ENCODE measurements around the gene UGT1A3.

Gene UGT1A3

DNA sequence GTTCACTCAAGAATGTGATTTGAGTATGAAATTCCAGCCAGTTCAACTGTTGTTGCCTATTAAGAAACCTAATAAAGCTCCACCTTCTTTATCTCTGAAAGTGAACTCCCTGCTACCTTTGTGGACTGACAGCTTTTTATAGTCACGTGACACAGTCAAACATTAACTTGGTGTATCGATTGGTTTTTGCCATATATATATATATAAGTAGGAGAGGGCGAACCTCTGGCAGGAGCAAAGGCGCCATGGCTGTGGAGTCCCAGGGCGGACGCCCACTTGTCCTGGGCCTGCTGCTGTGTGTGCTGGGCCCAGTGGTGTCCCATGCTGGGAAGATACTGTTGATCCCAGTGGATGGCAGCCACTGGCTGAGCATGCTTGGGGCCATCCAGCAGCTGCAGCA lies 31.2 kb downstream of the UGT1A3 start, which contains the start of gene UGT1A1:
TSS of gene UGT1A1 (plus strand) at position 228 of the 400 bp plus-strand sequence. CDS start at position 246, 18 bp downstream.
- DNase-seq, result no peak

DNA sequence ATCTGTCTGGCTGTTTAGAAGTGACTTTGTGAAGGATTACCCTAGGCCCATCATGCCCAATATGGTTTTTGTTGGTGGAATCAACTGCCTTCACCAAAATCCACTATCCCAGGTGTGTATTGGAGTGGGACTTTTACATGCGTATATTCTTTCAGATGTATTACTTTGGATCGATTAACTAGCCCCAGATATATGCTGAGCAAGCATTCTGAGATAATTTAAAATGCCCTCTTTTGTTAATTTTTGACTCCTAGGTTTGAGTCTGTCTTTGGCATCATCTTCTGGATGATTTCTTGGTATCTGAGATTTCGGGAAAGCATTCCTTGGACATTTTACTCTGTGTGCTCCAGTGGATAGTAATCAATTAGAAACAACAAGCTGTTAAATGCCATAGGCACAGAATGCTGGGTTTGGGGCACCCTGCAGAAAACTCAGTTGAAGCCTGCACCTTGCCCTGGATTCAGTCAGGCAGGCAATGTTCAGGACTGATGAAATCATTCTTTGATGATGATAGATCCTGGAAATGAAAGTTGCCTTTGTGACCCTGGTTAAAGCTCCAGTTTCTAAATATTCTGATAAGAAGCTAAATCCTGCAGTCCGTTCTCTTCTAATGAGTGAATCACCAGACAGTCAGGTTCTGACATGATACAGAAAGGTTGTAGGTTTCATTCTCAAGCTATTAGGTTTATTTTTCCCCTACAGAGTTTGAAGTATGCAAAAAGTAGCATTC lies 32.4 kb downstream of the UGT1A3 start:
- no peak for DNase-seq

DNA sequence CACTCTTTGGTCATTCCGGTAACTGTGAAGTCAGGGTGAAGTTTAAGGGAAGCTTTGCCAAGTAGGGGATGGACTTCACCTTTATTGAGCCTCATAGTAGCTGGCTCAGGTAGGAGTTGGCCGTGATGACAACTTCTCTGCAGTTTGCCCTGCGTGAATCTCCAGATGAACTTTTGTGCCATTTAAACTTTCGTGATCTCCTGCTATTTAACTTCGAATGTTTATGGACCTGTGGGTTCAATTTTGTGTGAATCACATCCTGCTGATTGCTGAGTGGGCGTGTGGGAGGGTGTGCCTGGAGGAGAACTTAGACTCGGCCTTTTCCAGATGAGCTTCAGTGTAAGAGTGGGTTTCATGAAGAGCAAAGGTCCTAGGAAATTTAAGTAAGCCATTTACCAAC lies 35.4 kb downstream of the UGT1A3 start:
- no peak for DNase-seq

DNA sequence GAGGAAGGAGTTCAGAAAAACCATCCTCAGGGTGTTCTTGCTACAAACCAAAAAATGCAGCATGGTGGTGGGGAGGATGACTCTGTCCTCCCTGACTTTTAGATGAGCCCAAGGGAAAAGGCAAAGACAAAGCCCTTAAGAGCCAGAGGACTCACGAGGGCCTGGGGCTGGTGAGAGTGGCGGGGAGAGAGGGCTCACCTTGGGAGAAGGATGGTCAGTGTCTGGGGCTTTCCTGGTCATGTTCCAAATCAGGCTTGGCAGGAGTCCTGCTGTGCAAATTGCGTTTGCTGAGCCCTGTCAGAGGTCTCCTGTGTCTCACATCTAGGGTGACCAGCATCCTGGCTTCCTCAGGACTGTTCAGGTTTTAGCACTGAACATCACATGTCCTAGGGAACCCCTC lies 35.9 kb downstream of the UGT1A3 start:
- no peak for DNase-seq

DNA sequence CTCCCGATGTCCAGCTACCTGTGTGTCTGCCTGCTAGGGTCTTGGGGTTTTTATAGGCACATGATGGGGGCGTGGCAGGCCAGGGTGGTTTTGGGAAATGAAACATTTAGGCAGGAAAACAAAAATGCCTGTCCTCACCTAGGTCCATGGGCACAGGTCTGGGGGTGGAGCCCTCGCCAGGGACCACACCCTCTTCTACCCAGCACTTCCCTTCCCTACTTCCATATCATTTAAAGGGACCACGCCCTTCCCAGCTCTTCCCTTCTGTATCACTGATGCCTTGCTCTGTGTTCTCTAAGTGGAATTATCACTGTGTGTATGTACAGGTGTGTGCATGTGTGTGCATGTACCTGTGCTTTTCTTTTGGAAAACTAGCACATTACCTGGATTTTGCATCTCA lies 37.6 kb downstream of the UGT1A3 start:
- DNase-seq, result no peak

DNA sequence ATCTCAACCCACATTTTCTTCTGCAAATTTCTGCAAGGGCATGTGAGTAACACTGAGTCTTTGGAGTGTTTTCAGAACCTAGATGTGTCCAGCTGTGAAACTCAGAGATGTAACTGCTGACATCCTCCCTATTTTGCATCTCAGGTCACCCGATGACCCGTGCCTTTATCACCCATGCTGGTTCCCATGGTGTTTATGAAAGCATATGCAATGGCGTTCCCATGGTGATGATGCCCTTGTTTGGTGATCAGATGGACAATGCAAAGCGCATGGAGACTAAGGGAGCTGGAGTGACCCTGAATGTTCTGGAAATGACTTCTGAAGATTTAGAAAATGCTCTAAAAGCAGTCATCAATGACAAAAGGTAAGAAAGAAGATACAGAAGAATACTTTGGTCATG lies 39.2 kb downstream of the UGT1A3 start:
- no peak for DNase-seq

DNA sequence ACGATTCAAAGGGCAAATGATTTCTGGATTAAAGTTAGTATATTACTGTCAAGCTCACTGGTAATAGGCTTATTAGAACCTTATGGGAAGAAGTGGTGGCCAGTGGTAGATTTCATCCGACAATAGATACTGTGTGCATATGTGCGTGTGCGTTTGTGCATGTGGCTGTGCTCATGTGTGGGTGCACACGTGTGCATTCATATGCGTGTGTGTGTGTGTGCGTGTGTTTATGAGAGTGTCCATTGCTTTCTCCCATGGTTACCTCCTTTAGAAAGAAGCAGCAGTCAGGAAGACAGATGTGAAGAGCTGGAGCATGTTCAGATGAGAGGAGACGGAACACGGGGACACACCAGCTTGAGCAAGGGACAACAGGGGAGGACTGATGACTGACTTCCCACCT lies 40.4 kb downstream of the UGT1A3 start:
- no peak for DNase-seq

DNA sequence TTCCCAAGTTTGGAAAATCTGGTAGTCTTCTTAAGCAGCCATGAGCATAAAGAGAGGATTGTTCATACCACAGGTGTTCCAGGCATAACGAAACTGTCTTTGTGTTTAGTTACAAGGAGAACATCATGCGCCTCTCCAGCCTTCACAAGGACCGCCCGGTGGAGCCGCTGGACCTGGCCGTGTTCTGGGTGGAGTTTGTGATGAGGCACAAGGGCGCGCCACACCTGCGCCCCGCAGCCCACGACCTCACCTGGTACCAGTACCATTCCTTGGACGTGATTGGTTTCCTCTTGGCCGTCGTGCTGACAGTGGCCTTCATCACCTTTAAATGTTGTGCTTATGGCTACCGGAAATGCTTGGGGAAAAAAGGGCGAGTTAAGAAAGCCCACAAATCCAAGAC lies 43.3 kb downstream of the UGT1A3 start:
- DNase-seq, result no peak

DNA sequence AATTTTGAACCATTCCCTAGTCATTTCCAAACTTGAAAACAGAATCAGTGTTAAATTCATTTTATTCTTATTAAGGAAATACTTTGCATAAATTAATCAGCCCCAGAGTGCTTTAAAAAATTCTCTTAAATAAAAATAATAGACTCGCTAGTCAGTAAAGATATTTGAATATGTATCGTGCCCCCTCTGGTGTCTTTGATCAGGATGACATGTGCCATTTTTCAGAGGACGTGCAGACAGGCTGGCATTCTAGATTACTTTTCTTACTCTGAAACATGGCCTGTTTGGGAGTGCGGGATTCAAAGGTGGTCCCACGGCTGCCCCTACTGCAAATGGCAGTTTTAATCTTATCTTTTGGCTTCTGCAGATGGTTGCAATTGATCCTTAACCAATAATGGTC lies 43.7 kb downstream of the UGT1A3 start:
- no peak for DNase-seq

DNA sequence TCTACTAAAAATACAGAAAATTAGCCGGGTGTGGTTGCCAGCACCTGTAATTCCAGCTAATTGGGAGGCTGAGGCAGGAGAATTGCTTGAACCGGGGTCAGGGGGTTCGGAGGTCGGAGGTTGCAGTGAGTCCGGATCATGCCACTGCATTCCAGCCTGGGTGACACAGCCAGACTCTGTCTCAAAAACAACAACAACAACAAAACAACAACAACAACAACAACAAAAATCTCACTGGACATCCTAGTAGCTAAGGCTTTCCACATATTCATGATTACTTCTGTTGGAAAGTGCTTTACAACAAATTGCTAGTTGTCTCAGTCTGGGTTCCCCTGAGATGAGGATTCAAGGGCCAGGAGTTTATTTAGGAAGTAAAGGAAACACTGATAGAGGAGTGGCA lies 45.0 kb downstream of the UGT1A3 start:
- DNase-seq, result no peak

DNA sequence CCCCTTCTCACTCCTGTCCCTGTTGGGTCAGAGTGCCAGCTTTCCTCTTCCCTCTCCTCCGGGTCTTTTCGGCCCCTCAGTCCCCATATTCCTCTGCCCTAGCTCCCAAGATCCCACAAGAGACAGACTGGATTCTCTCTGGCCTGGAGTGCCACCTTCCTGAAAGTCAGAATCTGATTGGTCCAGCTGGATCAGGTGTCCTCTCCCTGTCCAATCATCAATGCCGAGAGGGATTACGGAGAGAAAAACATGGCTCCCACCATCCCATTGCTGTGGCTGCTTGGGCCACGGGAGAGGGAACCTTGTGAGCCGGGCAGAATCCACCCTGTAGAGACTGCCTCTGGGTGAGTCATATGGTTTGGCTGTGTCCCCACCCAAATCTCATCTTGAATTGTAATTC lies 46.6 kb downstream of the UGT1A3 start:
- no peak for DNase-seq

DNA sequence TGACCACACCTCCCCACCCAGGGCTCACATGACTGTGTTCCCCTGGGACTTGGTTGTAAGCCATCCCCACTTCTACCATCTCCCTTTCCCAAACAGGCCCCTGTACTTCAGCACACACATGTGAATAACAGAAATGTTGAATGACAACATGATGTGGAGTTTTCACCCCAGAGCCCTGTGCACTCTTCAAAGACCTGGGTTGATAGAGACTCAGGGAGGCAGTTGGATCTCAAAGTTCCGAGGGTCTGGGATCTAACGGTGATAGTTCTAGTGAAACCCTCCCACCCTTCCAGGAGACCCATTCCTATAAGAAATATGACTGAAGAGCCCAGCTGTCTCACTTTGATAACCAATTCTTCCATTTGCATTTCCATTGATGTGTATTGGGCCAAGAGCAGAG lies 49.2 kb downstream of the UGT1A3 start, which contains the start of gene MROH2A:
TSS of gene MROH2A (plus strand) at position 301 of the 400 bp plus-strand sequence. CDS start 1,029 bp downstream, outside the sequence.
- no peak for DNase-seq

DNA sequence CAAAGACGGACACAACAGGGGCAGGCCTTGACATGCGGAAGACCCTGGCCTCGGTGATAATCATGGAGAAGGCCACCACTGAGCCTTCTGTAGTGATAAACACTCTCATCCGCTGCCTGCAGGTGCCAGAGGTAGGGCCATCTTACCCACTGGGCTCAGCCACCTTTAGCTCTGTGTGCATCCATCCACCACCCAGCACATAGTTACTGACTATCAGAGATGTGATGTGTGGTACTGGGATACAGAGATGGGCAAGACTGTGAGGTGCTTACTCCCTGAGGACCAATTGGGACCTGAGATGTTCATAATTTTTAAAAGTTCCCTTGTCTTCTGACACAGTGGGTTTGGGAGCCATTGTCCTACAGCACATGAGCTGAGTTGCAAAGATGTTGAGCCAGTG lies 50.9 kb downstream of the UGT1A3 start:
- no peak for DNase-seq

DNA sequence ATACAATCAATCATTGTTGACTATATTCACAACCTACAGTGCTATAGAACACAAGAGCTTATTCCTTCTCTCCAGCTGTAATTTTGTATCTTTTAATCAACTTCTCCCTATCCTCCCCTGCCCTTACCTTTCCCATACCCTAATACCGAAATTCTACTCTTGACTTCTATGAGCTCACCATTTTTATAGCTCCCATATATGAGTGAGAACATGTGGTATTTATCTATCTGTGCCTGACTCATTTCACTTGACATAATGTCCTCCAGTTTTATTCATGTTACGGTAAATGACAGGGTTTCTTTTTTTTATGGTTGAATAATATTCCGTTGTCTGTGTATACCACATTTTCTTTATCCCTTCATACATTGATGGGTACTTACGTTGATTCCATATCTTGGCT lies 51.9 kb downstream of the UGT1A3 start:
- DNase-seq, result no peak

DNA sequence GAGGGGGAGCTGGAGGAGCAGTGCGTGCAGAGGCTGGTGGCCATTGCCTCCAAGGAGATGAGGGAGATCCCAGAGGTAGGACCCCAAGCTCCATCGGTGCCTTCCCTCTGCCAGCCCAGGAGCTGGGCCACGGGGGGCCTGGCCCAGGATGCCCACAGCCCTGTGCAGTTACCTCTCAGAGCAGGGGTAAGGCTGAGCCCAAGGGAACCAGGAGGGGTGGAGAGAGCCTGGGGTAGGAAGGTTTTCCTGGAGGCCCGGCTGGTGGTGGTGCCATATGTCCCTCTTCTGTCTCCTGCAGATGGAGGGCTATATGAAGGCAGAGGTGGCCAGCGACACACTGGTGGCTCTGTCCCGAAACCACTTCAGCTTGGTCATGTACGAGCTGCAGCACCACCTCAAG lies 60.7 kb downstream of the UGT1A3 start:
- no peak for DNase-seq

DNA sequence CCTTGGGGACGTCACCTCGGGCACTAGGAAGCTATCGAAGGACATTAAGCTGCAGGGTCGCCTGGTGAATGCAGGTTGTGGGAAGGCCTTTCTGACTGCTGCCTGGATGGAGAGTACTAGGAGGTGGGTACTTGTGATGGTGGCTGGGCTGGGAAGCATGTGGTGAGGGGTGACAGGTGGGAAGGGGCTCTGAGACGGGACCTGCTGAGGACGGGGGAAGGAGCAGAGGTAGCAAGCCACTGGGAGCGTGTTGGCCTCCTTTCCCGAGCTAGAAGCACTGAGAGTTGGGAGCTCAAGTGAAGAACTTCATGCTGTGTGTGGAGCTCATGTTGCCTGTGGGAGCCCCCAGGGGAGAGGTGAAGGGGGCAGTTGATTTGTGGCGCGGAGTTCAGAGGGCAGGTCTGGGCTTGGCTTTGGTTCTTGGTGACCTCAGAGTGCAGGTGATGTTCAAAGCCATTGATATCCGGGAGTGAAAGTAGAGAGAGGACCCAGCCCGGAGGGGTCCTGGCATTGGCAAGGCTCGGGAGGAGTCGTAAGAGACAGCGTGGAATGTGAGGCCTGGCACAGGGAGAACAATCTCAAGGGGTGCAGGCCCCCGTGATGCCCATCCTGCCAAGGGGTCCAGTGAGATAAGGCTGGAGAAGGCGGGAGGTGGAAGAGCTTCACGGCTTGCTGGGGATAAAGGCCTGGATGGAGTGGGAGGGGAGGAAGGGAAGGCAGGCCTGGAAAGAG lies 62.5 kb downstream of the UGT1A3 start:
- DNase-seq, result no peak

DNA sequence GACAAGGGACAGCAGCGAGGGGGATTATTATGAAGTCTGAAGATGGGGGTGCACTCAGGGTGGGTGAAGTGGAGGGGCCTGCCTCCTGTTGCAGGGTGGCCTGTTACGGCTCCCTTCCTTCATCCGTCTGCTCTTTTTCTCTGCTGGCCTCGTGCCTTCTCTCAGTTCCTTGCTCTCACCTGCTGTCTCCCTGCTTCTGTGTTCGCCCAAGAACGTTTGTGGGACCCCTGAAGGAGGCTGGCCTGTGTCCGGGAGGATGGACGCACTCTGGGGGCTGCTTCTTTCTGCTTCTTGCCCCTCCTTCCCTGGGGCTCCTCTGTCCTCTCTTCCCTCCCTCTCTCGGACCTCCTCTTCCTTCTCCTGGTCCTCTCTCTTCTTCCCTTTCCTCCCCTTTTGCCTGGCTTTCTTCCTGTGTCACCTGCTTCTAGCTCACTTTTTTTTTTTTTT lies 63.1 kb downstream of the UGT1A3 start:
- DNase-seq, result no peak

DNA sequence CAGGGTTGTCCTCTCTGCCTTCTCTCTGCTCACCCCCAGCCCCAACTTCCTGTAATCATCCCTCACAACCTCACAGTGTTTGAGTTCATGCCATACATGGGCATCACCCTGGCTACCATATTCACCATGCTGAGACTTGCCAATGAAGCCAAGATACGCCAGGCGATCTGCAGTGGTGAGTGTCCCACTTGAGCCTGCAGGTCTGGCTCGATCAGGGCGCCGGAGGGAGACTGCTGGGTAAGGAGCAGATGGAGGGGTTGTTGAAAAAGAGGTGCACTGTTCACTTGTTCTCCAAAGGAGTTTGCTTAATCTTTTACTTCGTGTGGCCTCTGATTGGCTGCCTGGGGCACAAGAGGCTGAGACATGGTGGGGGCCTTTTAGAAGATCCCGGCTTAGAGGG lies 63.9 kb downstream of the UGT1A3 start:
- DNase-seq, result no peak

DNA sequence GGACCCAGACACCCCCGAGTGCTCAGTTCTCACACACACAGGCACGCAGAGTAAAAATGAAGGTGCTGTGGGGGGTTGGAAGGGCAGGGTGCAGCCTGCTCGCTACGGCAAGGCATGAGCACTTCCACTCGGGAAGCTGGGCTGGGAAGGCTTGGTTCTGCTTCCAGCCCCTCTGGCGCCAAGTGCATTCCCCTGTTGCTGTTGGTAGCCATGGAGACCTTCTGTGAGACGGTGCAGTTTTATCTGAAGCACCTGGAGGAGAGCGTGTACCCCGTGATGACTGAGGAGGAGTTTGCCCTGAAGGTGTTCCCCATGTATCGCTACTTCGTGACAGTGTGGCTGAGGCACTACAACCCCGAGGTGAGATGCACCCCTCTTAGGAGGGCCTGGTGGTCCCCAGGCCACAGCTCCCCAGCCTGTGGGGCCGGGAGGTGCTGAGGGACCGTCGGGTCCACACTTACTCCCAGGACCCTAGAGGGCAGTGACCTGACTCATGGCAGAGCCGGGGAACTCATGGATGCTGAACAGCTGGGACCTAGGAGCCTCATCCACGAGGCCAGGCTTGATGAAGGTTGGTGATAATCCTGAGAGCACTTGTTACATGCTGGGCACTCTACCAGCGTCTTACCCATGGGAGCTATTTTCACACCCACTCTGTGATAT lies 64.8 kb downstream of the UGT1A3 start:
- no peak for DNase-seq

DNA sequence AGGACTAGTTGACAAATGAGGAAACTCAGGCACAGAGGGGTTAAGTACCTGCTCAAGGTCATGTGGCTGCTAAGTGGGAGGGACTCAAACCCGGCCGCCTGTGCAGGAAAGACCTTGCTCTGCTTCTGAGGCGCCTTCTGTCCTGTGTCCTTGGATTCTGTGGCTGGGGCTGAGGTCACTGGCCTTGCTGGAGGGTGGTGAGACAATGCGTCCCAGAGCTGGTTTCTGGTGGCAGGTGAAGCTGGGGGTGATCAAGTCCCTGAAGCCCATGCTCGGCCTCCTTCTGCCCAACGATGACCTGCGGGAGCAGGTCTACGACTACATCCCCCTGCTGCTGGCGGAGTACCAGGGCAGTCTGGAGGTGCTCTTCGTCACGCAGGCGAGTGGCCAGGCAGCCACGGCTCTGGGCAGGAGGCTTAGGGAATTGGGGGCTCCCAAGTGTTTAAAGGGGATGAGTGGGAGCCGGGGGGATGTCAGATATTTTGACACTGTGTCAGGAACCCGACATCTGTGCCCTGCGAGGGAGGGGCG lies 65.4 kb downstream of the UGT1A3 start:
- DNase-seq, result no peak

DNA sequence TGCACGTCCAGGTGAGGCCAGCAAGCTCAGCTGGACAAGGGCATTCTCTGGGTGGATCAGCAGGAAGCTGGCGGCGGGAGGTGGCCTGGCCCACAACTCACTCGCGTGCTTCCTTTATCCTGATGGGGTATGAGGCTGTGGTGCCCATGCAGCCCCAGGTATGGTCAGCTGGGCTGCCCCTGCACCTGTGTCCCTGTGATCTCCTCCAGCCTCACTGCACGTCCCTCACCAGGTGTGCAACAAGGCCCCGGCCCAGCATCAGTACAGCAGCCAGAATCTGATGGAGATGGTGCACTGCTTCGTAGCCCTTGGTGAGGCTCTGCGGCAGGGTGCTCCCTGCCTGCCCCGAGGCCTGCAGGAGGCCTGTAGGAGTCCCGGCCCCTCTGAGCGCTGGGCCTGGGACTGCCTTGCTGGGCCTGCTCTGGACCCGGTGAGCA lies 66.9 kb downstream of the UGT1A3 start:
- no peak for DNase-seq

DNA sequence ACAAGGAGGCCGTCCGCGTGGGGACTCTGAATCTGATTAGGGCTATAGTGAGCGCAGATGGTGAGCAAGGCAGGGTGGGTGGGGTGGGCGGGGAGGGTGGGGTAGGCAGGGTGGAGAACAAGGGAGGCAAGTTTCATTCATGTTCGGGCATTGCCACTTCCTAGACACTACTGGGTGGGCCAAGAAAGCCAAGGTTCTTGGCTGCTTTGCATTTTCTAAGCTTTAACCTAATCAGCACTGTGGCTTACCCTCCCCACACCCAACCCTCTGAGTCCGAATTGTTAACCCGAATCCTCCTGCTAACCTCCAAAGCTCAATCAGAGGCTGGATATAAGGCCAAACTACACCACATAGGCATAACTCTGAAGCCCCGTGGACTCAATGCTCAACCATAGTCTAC lies 67.4 kb downstream of the UGT1A3 start:
- no peak for DNase-seq

DNA sequence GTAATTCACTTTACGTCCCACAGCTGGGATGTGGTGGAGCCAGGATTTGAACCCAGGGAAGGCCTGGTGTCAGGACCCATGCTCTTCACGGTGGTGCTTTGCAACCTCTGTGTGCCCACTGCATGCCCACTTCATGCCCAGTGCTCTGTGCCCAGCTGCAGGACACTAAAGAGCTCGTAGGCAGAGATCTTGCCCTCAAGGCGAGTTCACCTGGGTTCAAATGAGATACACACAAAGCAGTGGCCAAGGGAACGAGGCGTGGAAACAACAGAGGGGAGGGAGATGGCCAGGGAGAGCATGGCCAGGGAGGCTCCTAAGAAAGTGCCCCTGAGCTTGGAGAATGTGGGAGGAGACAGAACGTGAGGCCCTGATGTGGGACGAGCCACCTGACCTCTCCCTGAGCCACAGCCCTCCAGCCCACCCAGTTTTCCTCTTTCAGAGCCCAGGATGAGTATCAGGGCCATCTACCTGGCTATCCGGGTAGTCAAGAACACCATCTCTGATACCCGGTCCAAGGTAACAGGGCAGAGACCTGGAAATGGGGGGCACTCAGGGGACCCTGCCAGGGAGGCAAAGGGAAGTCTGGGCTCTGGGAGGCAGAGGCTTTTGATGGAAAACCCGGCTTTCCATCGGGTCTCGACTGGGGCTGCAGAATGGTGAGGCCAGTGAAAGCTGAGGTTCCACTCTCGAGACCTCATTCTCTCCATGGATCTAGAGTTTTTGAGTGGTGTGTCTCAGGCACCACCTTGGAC lies 69.7 kb downstream of the UGT1A3 start:
- no peak for DNase-seq
